Epithelial cell of esophagus (primary cell): Measurements from ENCODE around the gene FCN1.

Source experiments
- DNase-seq: peaks from one replicate; pipeline ENCODE4 v3.0.0; 2010; ENCODE audit warnings: low read depth
- H3K4me3 ChIP-seq: 2 replicates; pipeline ENCODE4 v1.5.1; 2011; ENCODE audit warnings: mild to moderate bottlenecking, low read length, control low read depth
- CTCF ChIP-seq: IDR thresholded peaks from 2 replicates; pipeline ENCODE4 v1.5.1; 2011; ENCODE audit warnings: low read depth, mild to moderate bottlenecking, low read length, control low read depth, inconsistent platforms; ENCODE audit not compliant: insufficient read depth; ENCODE audit errors: missing control alignments

Gene FCN1

GRCh38 chr9:134855900-134856377, 61.8 kb downstream of the FCN1 start:
- TF ChIP-seq CTCF, result no peak
- H3K4me3 ChIP-seq, result no peak overlapping the region
- no peak for DNase-seq
